ENCODE data around the gene RAD1.
"Not testable (repeated sequence)": the region's sequence is repeated elsewhere in the genome, so short reads cannot be mapped to it uniquely, and the experiment has no call there.

Gene RAD1, protein sequence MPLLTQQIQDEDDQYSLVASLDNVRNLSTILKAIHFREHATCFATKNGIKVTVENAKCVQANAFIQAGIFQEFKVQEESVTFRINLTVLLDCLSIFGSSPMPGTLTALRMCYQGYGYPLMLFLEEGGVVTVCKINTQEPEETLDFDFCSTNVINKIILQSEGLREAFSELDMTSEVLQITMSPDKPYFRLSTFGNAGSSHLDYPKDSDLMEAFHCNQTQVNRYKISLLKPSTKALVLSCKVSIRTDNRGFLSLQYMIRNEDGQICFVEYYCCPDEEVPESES

DNA sequence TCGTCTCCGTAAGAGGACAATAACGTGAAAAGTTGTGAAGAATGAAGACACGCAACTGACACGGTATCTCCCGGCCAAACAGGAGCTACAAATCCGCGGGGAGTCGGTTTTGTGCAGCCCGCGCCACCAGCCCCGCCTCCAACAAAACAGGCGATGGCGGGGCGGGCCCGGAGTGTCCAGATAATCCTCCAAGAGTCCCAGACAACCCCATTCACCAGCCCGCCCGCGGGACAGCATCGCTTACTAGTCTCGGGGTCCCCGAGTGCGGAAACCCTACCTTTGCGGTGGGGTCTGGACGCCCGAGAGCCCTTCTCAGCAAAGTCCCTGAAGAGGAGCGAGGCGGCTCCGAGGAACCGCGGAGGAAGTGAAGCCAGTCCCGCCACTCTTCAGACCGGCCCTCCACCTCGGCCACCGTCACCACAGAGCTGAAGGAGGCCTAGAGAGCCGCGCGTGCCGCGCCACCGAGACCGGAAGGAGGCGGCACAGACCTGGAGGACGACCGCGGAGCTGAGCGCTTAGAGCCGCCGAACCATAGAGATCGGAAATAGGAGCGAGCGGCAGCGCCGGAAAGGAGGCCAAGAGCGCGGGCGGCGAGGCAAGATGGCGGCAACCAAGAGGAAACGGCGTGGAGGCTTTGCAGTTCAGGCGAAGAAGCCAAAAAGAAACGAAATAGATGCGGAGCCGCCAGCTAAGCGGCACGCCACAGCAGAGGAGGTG lies at the start of gene RAD1, which contains the start of gene BRIX1:
TSS of gene RAD1 (minus strand) at position 366 of the 717 bp plus-strand sequence. CDS start 612 bp downstream, outside the sequence.
TSS of gene BRIX1 (plus strand) at position 573 of the 717 bp plus-strand sequence. CDS start at position 601, 28 bp downstream.
- DNase-seq (ENCODE audit: low read depth in 2 of 2) = peak; percentile 84 to 88

GRCh38 chr5:34959323-34959722 lies 44.0 kb upstream of the RAD1 start:
- DNase-seq (ENCODE audit: low read depth in 2 of 2) = no peak

GRCh38 chr5:34957857-34958690 lies 42.8 kb upstream of the RAD1 start:
- no peak for DNase-seq (ENCODE audit: low read depth in 2 of 2)

DNA sequence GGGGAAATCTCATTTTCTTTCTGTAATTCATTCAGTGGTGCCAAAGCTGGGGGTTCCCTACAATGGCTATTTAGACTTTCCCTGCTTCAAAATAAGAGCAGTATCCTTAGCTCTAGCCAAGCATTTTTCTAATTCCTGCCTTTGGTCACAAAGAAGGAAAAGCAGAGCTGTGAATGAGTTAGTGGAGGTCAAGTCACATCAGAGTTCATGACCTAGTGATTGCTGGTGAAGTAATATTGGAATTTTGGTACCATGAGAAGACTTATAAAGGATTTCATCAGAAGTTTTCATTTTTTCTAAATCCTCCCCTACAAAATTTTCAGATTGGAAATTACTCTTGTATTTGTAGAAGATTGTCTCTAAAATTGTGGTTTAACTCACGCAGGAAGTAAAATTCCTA lies 42.0 kb upstream of the RAD1 start:
- no peak for DNase-seq (ENCODE audit: low read depth in 2 of 2)

- no peak for DNase-seq (ENCODE audit: low read depth in 2 of 2)
These were observed 29.2 kb upstream of the RAD1 start for GRCh38 chr5:34944460-34945047.

GRCh38 chr5:34944044-34944443 lies 28.7 kb upstream of the RAD1 start:
- DNase-seq (ENCODE audit: low read depth in 2 of 2) = no peak

DNA sequence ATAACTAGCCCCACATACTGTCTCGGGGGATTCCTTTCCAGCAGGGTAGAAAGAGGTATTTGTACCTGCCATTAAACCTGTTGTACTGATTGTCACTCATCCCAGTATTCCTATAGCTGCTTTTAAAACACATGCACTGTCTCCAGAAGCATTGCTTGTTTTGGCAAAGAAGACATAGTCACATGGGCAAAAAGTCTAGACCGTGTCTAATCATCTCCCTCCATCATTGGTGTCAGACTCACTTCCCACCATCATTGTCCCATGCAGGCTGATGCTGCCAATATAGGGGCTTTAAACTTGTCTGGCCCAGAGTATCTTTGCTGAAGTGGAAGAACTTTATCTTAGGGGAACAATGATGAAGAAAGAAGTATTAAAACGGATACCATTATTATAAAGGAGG lies 26.6 kb upstream of the RAD1 start:
- no peak for DNase-seq (ENCODE audit: low read depth in 2 of 2)

- no peak for DNase-seq (ENCODE audit: low read depth in 2 of 2)
These were observed 17.6 kb upstream of the RAD1 start for GRCh38 chr5:34932947-34933346.

- no peak for DNase-seq (ENCODE audit: low read depth in 2 of 2)
These were observed 15.6 kb upstream of the RAD1 start for GRCh38 chr5:34930870-34931269.

GRCh38 chr5:34930462-34930844 lies 15.1 kb upstream of the RAD1 start:
- no peak for DNase-seq (ENCODE audit: low read depth in 2 of 2)

GRCh38 chr5:34929720-34930461 lies 14.6 kb upstream of the RAD1 start:
- peak; percentile 59 to 62 for DNase-seq (ENCODE audit: low read depth in 2 of 2)

GRCh38 chr5:34929134-34929719 lies 13.9 kb upstream of the RAD1 start, which contains the start of gene DNAJC21:
DNAJC21 (plus strand) TSS chr5:34929559; CDS start chr5:34929820, 261 bp downstream.
- DNase-seq (ENCODE audit: low read depth in 2 of 2) = peak; percentile 95 to 98

DNA sequence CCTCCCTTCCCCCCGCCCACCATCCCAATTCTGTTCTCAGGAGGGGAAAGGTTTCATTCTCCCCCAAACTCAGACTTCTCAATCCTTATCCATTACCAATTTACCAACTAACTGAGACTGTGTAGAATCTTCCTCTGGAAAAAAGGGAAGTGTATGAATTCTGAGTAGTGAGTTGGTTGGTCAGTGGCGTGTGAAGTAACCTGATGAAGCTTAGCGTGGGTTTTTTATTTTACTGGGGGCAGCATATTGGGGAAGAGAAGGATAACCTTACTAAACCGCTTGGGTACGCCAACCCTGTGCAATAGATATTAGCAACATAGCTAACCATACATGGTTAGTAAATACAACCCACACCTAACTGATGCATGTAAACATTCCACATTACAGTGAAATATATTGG lies 13.0 kb upstream of the RAD1 start:
- no peak for DNase-seq (ENCODE audit: low read depth in 2 of 2)

DNA sequence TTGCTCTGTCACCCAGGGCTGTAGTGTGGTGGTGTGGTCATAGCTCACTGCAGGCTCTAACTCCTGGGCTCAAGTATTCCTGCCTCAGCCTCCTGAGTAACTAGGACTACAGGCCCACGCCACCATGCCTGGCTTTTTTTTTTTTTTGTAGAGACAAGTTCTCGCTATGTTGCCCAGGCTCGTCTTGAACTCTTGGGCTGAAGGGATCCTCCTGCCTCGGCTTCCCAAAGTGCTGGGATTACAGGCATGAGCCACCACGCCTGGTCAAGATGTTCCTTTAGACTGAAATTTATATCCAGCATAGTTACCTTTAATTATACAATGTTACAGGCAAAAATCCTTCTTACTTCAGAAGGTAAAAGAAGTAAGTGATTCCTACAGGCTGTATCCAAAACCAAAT lies 12.5 kb upstream of the RAD1 start:
- DNase-seq (ENCODE audit: low read depth in 2 of 2) = no peak

- DNase-seq (ENCODE audit: low read depth in 2 of 2) = no peak
These were observed 11.1 kb upstream of the RAD1 start for GRCh38 chr5:34926318-34926888.

- no peak for DNase-seq (ENCODE audit: low read depth in 2 of 2)
These were observed 9.1 kb upstream of the RAD1 start for GRCh38 chr5:34924462-34924765.

- DNase-seq (ENCODE audit: low read depth in 2 of 2) = peak in 1 of 2 donors; percentile 23
These were observed 8.6 kb upstream of the RAD1 start for GRCh38 chr5:34923694-34924461.

- not testable (repeated sequence) for DNase-seq (ENCODE audit: low read depth in 2 of 2)
These were observed 8.0 kb upstream of the RAD1 start for GRCh38 chr5:34923256-34923655.

DNA sequence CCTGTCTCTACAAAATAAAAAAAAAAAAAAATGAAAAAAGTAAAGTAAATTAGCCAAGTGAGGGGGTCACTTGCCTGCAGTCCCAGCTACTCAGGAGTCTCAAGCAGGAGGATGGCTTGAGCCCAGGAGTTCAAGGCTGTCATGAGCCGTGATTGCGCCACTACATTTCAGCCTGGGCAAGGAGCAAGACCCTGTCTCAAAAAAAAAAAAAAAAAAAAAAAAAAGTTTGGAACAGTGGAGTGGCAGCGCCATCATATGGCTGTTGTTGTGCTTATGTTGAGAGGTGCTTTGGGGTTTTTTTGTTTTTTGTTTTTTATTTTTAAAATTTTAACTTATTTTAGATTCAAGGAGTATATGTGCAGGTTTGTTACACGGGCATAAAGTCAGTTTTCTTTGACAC lies 3.8 kb upstream of the RAD1 start:
- no peak for DNase-seq (ENCODE audit: low read depth in 2 of 2)

DNA sequence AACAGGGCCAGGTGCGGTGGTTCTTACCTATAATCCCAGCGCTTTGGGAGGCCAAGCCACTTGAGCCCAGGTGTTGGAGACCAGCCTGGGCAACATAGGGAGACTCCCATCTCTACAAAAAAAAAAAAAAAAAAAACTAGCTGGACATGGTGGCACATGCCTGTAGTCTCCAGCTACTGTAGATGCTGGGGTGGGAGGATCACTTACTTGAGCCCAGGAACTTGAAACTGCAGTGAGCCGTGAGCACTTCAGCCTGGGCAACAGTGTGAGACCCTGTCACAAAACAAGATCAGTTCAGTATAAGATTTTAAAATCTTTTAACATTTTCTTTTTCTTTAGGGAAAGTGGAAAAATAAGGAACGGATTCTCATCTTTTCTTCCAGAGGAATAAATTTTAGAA lies 2.7 kb upstream of the RAD1 start:
- no peak for DNase-seq (ENCODE audit: low read depth in 2 of 2)

Data from stimulated activated CD8-positive, alpha-beta memory T cell treated with anti-CD3 and anti-CD28 coated beads, Interleukin-15, amount 100 ng/mL, for 4 hours (primary cell).